Trophoblast cell (in vitro differentiated cells and primary cell): ENCODE measurements around the gene ESRRG.
"Not testable (repeated sequence)": the region's sequence is repeated elsewhere in the genome, so short reads cannot be mapped to it uniquely, and the experiment has no call there.

Experiments
- DNase-seq, 2 donors: peaks; one replicate each; pipeline ENCODE4 v3.0.0-alpha.2; 2016
- H2AFZ ChIP-seq: 2 replicates; pipeline ENCODE4 v1.6.1; 2013; ENCODE audit warnings: low read length, moderate library complexity, mild to moderate bottlenecking; ENCODE audit not compliant: insufficient read depth, poor library complexity
- H2AK5ac ChIP-seq: 2 replicates; pipeline ENCODE4 v1.6.1; 2013; ENCODE audit warnings: mild to moderate bottlenecking, low read length
- H2BK120ac ChIP-seq: 2 replicates; pipeline ENCODE4 v1.6.1; 2013; ENCODE audit warnings: low read length, mild to moderate bottlenecking, moderate library complexity; ENCODE audit not compliant: insufficient read depth, poor library complexity
- H2BK12ac ChIP-seq: 2 replicates; pipeline ENCODE4 v1.6.1; 2013; ENCODE audit warnings: mild to moderate bottlenecking, low read length, moderate library complexity
- H2BK5ac ChIP-seq: 2 replicates; pipeline ENCODE4 v1.6.1; 2013; ENCODE audit warnings: low read length, low read depth, moderate library complexity, mild to moderate bottlenecking; ENCODE audit not compliant: poor library complexity
- H3K14ac ChIP-seq: 2 replicates; pipeline ENCODE4 v1.6.1; 2013; ENCODE audit warnings: mild to moderate bottlenecking, low read length
- H3K18ac ChIP-seq: 2 replicates; pipeline ENCODE4 v1.6.1; 2013; ENCODE audit warnings: mild to moderate bottlenecking, low read length
- H3K23ac ChIP-seq: 2 replicates; pipeline ENCODE4 v1.6.1; 2013; ENCODE audit warnings: low read length
- H3K27ac ChIP-seq: 2 replicates; pipeline ENCODE4 v1.5.1; 2013; ENCODE audit warnings: low read depth, mild to moderate bottlenecking, inconsistent platforms, low read length, moderate library complexity
- H3K27me3 ChIP-seq: 2 replicates; pipeline ENCODE4 v1.6.1; 2013; ENCODE audit warnings: inconsistent platforms, mild to moderate bottlenecking, low read length, moderate library complexity; ENCODE audit not compliant: insufficient read depth
- H3K36me3 ChIP-seq, 2 experiments: 1 replicate in 1 of 2; 2 replicates in 1 of 2; pipeline ENCODE4 v1.6.1; 2013; ENCODE audit warnings: low read length in 2 of 2, mild to moderate bottlenecking in 2 of 2, moderate library complexity in 1 of 2; ENCODE audit not compliant: insufficient read depth in 2 of 2, control insufficient read depth in 1 of 2
- H3K4ac ChIP-seq: 2 replicates; pipeline ENCODE4 v1.6.1; 2013; ENCODE audit warnings: low read depth, mild to moderate bottlenecking, low read length, moderate library complexity
- H3K4me1 ChIP-seq, 2 experiments: 1 replicate in 1 of 2; 2 replicates in 1 of 2; pipeline ENCODE4 v1.6.1; 2013; ENCODE audit warnings: low read length in 2 of 2, mild to moderate bottlenecking in 2 of 2, moderate library complexity in 1 of 2; ENCODE audit not compliant: insufficient read depth in 2 of 2, control insufficient read depth in 1 of 2
- H3K4me2 ChIP-seq: 2 replicates; pipeline ENCODE4 v1.6.1; 2013; ENCODE audit warnings: inconsistent platforms, mild to moderate bottlenecking, low read length, moderate library complexity
- H3K4me3 ChIP-seq: 2 replicates; pipeline ENCODE4 v1.5.1; 2013; ENCODE audit warnings: mild to moderate bottlenecking, low read depth, low read length, inconsistent platforms
- H3K79me1 ChIP-seq: one replicate; pipeline ENCODE4 v1.6.1; 2013; ENCODE audit warnings: low read length
- H3K79me2 ChIP-seq: 2 replicates; pipeline ENCODE4 v1.6.1; 2013; ENCODE audit warnings: low read length, mild to moderate bottlenecking; ENCODE audit not compliant: control insufficient read depth, insufficient read depth, poor library complexity
- H3K9ac ChIP-seq: 2 replicates; pipeline ENCODE4 v1.6.1; 2013; ENCODE audit warnings: mild to moderate bottlenecking, low read length
- H3K9me3 ChIP-seq: 2 replicates; pipeline ENCODE4 v1.6.1; 2013; ENCODE audit warnings: low read depth, mild to moderate bottlenecking, control low read depth, inconsistent platforms, low read length; ENCODE audit not compliant: insufficient read depth
- H4K12ac ChIP-seq: 2 replicates; pipeline ENCODE4 v1.6.1; 2013; ENCODE audit warnings: low read depth, mild to moderate bottlenecking, low read length, moderate library complexity
- H4K8ac ChIP-seq: 2 replicates; pipeline ENCODE4 v1.6.1; 2013; ENCODE audit warnings: low read depth, mild to moderate bottlenecking, low read length, moderate library complexity
- H4K91ac ChIP-seq: one replicate; pipeline ENCODE4 v1.6.1; 2013; ENCODE audit warnings: low read depth, mild to moderate bottlenecking, low read length, moderate library complexity
- WGBS: extraction: QIAGEN DNeasy Blood & Tissue Kit; methylation state at CpG from one replicate; pipeline ENCODE4 v1.1.7; 2013; ENCODE audit warnings: missing lambda C conversion rate; ENCODE audit not compliant: insufficient read length, insufficient coverage; ENCODE audit errors: extremely low coverage; 5-methylcytosine and 5-hydroxymethylcytosine counted together

Gene ESRRG

GRCh38 chr1:216710055-216710454 lies 13.2 kb downstream of the ESRRG start:
- no peak overlapping the region for H3K14ac ChIP-seq
- no peak overlapping the region for H3K18ac ChIP-seq
- no peaks in the 10 kb centered on the region for H3K4me1 ChIP-seq
- H3K4ac ChIP-seq, result no peak overlapping the region
- no peak overlapping the region for H3K27ac ChIP-seq
- WGBS, result no CpG with 5 or more reads among the region's 5 CpGs
- no peak overlapping the region for H2AK5ac ChIP-seq
- no peak overlapping the region for H2BK5ac ChIP-seq
- H2BK120ac ChIP-seq, result no peak overlapping the region
- H3K79me2 ChIP-seq, result no peaks in the 10 kb centered on the region
- H4K8ac ChIP-seq, result no peak overlapping the region
- no peak overlapping the region for H4K91ac ChIP-seq
- no peak overlapping the region for H4K12ac ChIP-seq
- no peaks in the 10 kb centered on the region for H3K27me3 ChIP-seq
- no peak overlapping the region for H3K9ac ChIP-seq
- H3K4me2 ChIP-seq, result no peak overlapping the region
- H2AFZ ChIP-seq, result no peak overlapping the region
- H3K79me1 ChIP-seq, result no peaks in the 10 kb centered on the region
- no peak for DNase-seq
- no peak overlapping the region for H3K4me3 ChIP-seq
- no peaks in the 10 kb centered on the region for H3K9me3 ChIP-seq
- H2BK12ac ChIP-seq, result no peak overlapping the region
- H3K36me3 ChIP-seq, result no peaks in the 10 kb centered on the region
- no peak overlapping the region for H3K23ac ChIP-seq

DNA sequence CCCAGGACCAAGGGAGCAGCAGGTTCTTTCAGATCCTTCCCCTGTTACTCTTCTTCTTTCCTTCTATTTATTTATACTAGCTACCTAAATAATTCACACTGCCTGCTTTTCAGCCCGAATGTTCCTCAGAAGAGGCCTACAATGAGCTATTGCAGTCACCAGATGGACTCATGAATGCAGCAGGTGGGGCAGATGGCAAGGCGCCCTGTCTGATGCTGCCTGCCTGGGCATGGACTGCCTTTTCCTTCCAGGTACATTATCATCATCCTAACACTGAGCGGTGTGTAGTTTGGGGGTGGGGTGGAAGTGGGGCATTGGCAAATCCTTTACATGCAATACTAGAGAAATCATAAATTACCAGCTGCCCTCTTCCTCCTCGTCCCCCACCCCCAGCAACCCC lies 17.6 kb downstream of the ESRRG start:
- H3K27me3 ChIP-seq, result no peaks in the 10 kb centered on the region
- no peak overlapping the region for H3K9ac ChIP-seq
- no peak overlapping the region for H3K23ac ChIP-seq
- H3K4me3 ChIP-seq, result no peak overlapping the region
- no peak overlapping the region for H2BK120ac ChIP-seq
- no peaks in the 10 kb centered on the region for H3K79me1 ChIP-seq
- DNase-seq, result no peak
- H3K18ac ChIP-seq, result no peak overlapping the region
- no peak overlapping the region for H3K4ac ChIP-seq
- H4K91ac ChIP-seq, result no peak overlapping the region
- no peak overlapping the region for H2BK12ac ChIP-seq
- H3K36me3 ChIP-seq, result no peaks in the 10 kb centered on the region
- H3K4me2 ChIP-seq, result no peak overlapping the region
- no peak overlapping the region for H4K12ac ChIP-seq
- no peak overlapping the region for H2BK5ac ChIP-seq
- H3K79me2 ChIP-seq, result no peaks in the 10 kb centered on the region
- H3K14ac ChIP-seq, result no peak overlapping the region
- no peaks in the 10 kb centered on the region for H3K4me1 ChIP-seq
- WGBS, result no CpG with 5 or more reads among the region's 4 CpGs
- no peak overlapping the region for H2AK5ac ChIP-seq
- no peak overlapping the region for H2AFZ ChIP-seq
- no peak overlapping the region for H3K27ac ChIP-seq
- H3K9me3 ChIP-seq, result no peaks in the 10 kb centered on the region
- no peak overlapping the region for H4K8ac ChIP-seq

DNA sequence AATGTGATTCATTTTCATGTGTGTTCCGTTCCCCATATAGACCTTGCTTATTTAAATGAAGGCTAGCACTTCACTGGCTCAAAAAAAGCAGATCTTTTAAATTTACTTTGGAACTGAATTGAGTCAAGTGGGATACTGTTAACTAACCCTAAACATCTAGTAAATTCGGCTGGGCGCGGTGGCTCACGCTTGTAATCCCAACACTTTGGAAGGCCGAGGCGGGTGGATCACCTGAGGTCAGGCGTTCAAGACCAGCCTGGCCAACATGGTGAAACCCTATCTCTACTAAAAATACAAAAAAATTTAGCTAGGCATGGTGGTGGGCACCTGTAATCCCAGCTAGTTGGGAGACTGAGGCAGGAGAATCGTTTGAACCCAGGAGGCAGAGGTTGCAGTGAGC lies 19.2 kb downstream of the ESRRG start:
- not testable (repeated sequence) for H3K27me3 ChIP-seq, H3K4me1 ChIP-seq, H3K27ac ChIP-seq, H3K18ac ChIP-seq, H3K36me3 ChIP-seq, DNase-seq, H3K9ac ChIP-seq, H2BK12ac ChIP-seq, H3K9me3 ChIP-seq, H2AK5ac ChIP-seq, H3K79me1 ChIP-seq, H3K14ac ChIP-seq, H3K4me3 ChIP-seq, H4K12ac ChIP-seq, H2AFZ ChIP-seq, H2BK5ac ChIP-seq, H4K8ac ChIP-seq, H3K23ac ChIP-seq, H3K4ac ChIP-seq, H3K4me2 ChIP-seq, H3K79me2 ChIP-seq, H4K91ac ChIP-seq, H2BK120ac ChIP-seq
- WGBS, result no CpG with 5 or more reads among the region's 9 CpGs

DNA sequence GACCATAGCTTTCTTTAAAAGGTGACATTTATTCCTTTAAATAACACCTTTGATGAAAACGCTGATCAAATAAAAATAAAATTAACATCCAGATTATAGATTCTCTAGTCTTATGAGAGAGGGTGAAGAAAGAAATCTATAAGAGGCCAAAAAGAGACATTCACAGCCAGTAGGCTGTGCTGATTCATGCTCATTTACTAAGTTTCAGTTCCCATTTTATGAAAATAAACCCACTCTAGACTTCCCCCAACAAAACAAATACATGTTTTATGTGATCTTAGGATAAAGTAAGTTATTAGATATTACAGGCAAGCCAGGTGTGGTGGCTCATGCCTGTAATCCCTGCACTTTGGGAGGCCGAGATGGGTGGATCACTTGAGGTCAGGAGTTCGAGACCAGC lies 21.1 kb downstream of the ESRRG start:
- Histone ChIP-seq H3K27ac (no peak overlapping the region), H3K23ac (no peak overlapping the region), H4K12ac (no peak overlapping the region), H3K18ac (no peak overlapping the region), H2AFZ (no peak overlapping the region), H3K36me3 (no peaks in the 10 kb centered on the region), H3K79me1 (no peaks in the 10 kb centered on the region), H4K91ac (no peak overlapping the region), H3K14ac (no peak overlapping the region), H2AK5ac (no peak overlapping the region), H3K4me3 (no peak overlapping the region), H4K8ac (no peak overlapping the region), H2BK120ac (no peak overlapping the region), H3K4ac (no peak overlapping the region), H3K4me1 (no peaks in the 10 kb centered on the region), H3K27me3 (no peaks in the 10 kb centered on the region), H2BK12ac (no peak overlapping the region), H3K9me3 (no peaks in the 10 kb centered on the region), H3K79me2 (no peaks in the 10 kb centered on the region), H3K9ac (no peak overlapping the region), H3K4me2 (no peak overlapping the region), H2BK5ac (no peak overlapping the region)
- no CpG with 5 or more reads among the region's 3 CpGs for WGBS
- DNase-seq, result no peak
